Myometrial cell (primary cell): Measurements from ENCODE around the gene ELF3. TPM values are rescaled to one million over a fixed set of nuclear protein-coding genes. Genes with fewer than 3 reads are reported as not detected.

Source experiments
- total RNA-seq: library from RNA; depleted of rRNA; stranded (reverse); fragments of >200 nt; gene quantifications from 2 replicates; pipeline ENCODE4 v1.2.3, GENCODE V29; 2015

The ELF3 gene
- total RNA-seq, result not detected in 2 replicates

DNA sequence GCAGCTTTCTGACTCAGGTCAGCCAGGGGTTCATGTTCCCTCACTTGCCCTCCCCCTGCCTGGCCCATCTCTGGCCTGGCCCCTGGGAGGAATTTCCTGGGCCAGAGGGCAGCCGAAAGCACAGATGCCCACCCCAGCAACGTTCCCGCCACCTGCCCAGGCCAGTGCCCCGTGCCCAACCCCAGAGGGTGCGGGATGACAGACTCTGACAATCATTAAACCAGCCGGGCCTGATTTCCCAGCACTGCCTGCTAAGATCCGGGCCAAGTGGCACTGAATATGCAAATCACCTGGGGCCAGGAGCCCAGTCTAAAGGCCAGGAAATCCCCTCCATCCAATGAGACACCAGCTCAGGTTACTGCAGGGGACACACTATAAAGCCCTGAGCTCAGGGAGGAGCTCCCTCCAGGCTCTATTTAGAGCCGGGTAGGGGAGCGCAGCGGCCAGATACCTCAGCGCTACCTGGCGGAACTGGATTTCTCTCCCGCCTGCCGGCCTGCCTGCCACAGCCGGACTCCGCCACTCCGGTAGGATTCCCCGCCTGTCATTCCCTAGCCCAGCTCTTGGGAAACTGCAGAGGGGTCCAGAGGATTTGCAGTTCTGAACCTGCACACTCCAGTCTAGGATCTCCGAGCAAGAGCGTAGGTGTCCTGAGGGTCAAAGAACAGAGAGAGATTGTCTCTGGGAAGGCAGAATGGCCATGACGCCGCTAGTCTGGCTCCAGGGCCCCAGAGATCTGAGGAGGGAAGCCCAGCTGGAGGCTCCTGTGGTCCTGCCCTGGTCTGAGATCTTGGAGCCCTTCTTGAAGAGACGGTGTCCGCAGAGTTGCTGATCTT, at the start of gene ELF3:
TSS of gene ELF3 (plus strand) at position 408 of the 836 bp plus-strand sequence. CDS start 550 bp downstream, outside the sequence.

DNA sequence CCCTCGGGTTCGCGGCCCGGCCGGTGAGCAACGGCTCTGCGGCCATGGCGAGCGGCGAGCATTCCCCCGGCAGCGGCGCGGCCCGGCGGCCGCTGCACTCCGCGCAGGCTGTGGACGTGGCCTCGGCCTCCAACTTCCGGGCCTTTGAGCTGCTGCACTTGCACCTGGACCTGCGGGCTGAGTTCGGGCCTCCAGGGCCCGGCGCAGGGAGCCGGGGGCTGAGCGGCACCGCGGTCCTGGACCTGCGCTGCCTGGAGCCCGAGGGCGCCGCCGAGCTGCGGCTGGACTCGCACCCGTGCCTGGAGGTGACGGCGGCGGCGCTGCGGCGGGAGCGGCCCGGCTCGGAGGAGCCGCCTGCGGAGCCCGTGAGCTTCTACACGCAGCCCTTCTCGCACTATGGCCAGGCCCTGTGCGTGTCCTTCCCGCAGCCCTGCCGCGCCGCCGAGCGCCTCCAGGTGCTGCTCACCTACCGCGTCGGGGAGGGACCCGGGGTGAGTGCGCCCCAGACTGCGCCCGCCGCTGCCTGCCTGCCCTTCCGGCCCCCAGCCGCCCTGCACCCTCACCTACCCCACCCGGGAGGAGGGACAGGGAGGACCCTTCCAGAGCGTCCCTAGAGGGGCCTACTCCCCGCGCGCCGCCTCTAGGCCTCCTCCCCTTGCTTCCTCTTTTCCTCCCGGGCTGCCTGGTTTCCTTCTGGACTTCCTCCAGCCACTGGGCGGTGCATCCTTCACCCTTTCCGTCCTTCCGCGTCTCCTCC, 27.6 kb upstream of the ELF3 start, which contains the start of gene RNPEP:
TSS of gene RNPEP (plus strand) at position 26 of the 757 bp plus-strand sequence. CDS start at position 45, 19 bp downstream.

Other genes with a start within 250 kb of the ELF3 start
- 15.4 and 20.5 TPM in 2 replicates for gene IPO9, start 181.4 kb upstream of the ELF3 start, total RNA-seq
- gene SHISA4, start 121.7 kb upstream of the ELF3 start, total RNA-seq, result 35.5 and 40.1 TPM in 2 replicates
- gene LMOD1, start 64.0 kb upstream of the ELF3 start, total RNA-seq, result 9.8 and 11.2 TPM in 2 replicates
- gene TIMM17A, start 55.1 kb upstream of the ELF3 start, total RNA-seq, result 66.6 and 76.4 TPM in 2 replicates
- 77.3 and 83.3 TPM in 2 replicates for gene RNPEP, start 27.9 kb upstream of the ELF3 start, total RNA-seq
- not detected in 2 replicates for gene GPR37L1, start 112.3 kb downstream of the ELF3 start, total RNA-seq
- 16.7 and 20.2 TPM in 2 replicates for gene ARL8A, start 134.2 kb downstream of the ELF3 start, total RNA-seq
- gene PTPN7, start 150.0 kb downstream of the ELF3 start, total RNA-seq, result not detected in 2 replicates
- not detected in 2 replicates for gene LGR6, start 183.2 kb downstream of the ELF3 start, total RNA-seq